Mesothelial cell of epicardium (in vitro differentiated cells): ENCODE results near the gene ZNF835. TPM values are rescaled to one million over a fixed set of nuclear protein-coding genes. Genes with fewer than 3 reads are reported as not detected.

Source experiments
- DNase-seq, 2 experiments: peaks; one replicate each; pipeline ENCODE4 v3.0.0; 2021; ENCODE audit warnings: low spot score in 2 of 2; ENCODE audit not compliant: unreplicated experiment in 2 of 2
- H3K27ac Mint-ChIP-seq: 2 replicates; pipeline ENCODE4 v1.8.0; 2021; ENCODE audit warnings: mixed read lengths
- H3K27me3 Mint-ChIP-seq: 2 replicates; pipeline ENCODE4 v1.8.0; 2021; ENCODE audit warnings: low read depth, mixed read lengths
- H3K36me3 Mint-ChIP-seq: 2 replicates; pipeline ENCODE4 v1.8.0; 2021; ENCODE audit warnings: mixed read lengths
- H3K4me1 Mint-ChIP-seq: 2 replicates; pipeline ENCODE4 v1.8.0; 2021; ENCODE audit warnings: mixed read lengths
- H3K4me3 Mint-ChIP-seq: 2 replicates; pipeline ENCODE4 v1.8.0; 2021; ENCODE audit warnings: mild to moderate bottlenecking, moderate library complexity, mixed read lengths
- H3K9me3 Mint-ChIP-seq: 2 replicates; pipeline ENCODE4 v1.8.0; 2021; ENCODE audit warnings: mixed read lengths
- CTCF ChIP-seq: fragments of 200-600 bp; sonication (generic); IDR thresholded peaks from one replicate; pipeline ENCODE4 v1.5.0; 2021; ENCODE audit warnings: antibody characterized with exemption; ENCODE audit not compliant: unreplicated experiment
- total RNA-seq: library from RNA; stranded (reverse); gene quantifications from 3 replicates; pipeline ENCODE4 v1.2.1, GENCODE V29; 2021

ZNF835 gene
- total RNA-seq, 1 donor from 2014 or later, result not detected

- no peak for DNase-seq
- H3K36me3 Mint-ChIP-seq, result peaks cover 4% of the 10 kb centered on the region
- no peak for TF ChIP-seq CTCF
- no peaks in the 10 kb centered on the region for H3K27me3 Mint-ChIP-seq
- H3K4me3 Mint-ChIP-seq, result no peak overlapping the region
- no peak overlapping the region for H3K27ac Mint-ChIP-seq
- no peaks in the 10 kb centered on the region for H3K4me1 Mint-ChIP-seq
- peaks cover 69% of the 10 kb centered on the region for H3K9me3 Mint-ChIP-seq
Observed at GRCh38 chr19:56707821-56708220, 36.3 kb upstream of the ZNF835 start.

GRCh38 chr19:56705939-56706338, 34.4 kb upstream of the ZNF835 start:
- Mint-ChIP-seq H3K27ac (no peak overlapping the region), H3K4me1 (no peaks in the 10 kb centered on the region), H3K36me3 (peaks cover 4% of the 10 kb centered on the region), H3K27me3 (no peaks in the 10 kb centered on the region), H3K9me3 (peaks cover 65% of the 10 kb centered on the region), H3K4me3 (no peak overlapping the region)
- TF ChIP-seq CTCF, result no peak
- no peak for DNase-seq

- peaks cover 8% of the 10 kb centered on the region for H3K36me3 Mint-ChIP-seq
- H3K27ac Mint-ChIP-seq, result no peak overlapping the region
- no peaks in the 10 kb centered on the region for H3K27me3 Mint-ChIP-seq
- no peak for TF ChIP-seq CTCF
- no peaks in the 10 kb centered on the region for H3K4me1 Mint-ChIP-seq
- peaks cover 63% of the 10 kb centered on the region for H3K9me3 Mint-ChIP-seq
- H3K4me3 Mint-ChIP-seq, result no peak overlapping the region
- DNase-seq, result no peak
Observed at GRCh38 chr19:56701895-56702294, 30.3 kb upstream of the ZNF835 start.

- no peak for TF ChIP-seq CTCF
- no peaks in the 10 kb centered on the region for H3K4me1 Mint-ChIP-seq
- no peak for DNase-seq
- peaks cover 4% of the 10 kb centered on the region for H3K36me3 Mint-ChIP-seq
- no peak overlapping the region for H3K4me3 Mint-ChIP-seq
- H3K27me3 Mint-ChIP-seq, result no peaks in the 10 kb centered on the region
- H3K9me3 Mint-ChIP-seq, result peaks cover 54% of the 10 kb centered on the region
- H3K27ac Mint-ChIP-seq, result no peak overlapping the region
Observed at GRCh38 chr19:56699552-56699951, 28.0 kb upstream of the ZNF835 start.

GRCh38 chr19:56692206-56692895, 20.8 kb upstream of the ZNF835 start:
- Mint-ChIP-seq H3K9me3 (peaks cover 40% of the 10 kb centered on the region), H3K36me3 (no peaks in the 10 kb centered on the region), H3K4me3 (no peak overlapping the region)

More at GRCh38 chr19:56692206-56692895, 20.8 kb upstream of the ZNF835 start:
- Mint-ChIP-seq H3K4me1 (no peaks in the 10 kb centered on the region), H3K27ac (no peak overlapping the region), H3K27me3 (no peaks in the 10 kb centered on the region)
- TF ChIP-seq CTCF, result no peak
- no peak for DNase-seq
